Gastrocnemius medialis (tissue), 4 donors: Measurements from ENCODE around the gene SLC25A26.

Experiments used
- POLR2A ChIP-seq, 2 donors: fragments of 450-650 bp; IDR thresholded peaks; one replicate each; pipeline ENCODE4 v1.6.1; 2017; ENCODE audit warnings: antibody characterized with exemption in 2 of 2, mild to moderate bottlenecking in 2 of 2, moderate library complexity in 2 of 2
- TF ChIP-seq, protein P1 (sequence below), 5 experiments: fragments of 450-650 bp in 3 of 5; fragments of 200-600 bp in 2 of 5; sonication (generic) in 2 of 5; IDR thresholded peaks in 4 of 5; conservative IDR thresholded peaks in 1 of 5; 1 replicate in 4 of 5; 2 replicates in 1 of 5; pipeline ENCODE4 v1.5.1; 2016 to 2019; ENCODE audit warnings: antibody characterized with exemption in 5 of 5, mild to moderate bottlenecking in 3 of 5, moderate library complexity in 3 of 5

DNA sequence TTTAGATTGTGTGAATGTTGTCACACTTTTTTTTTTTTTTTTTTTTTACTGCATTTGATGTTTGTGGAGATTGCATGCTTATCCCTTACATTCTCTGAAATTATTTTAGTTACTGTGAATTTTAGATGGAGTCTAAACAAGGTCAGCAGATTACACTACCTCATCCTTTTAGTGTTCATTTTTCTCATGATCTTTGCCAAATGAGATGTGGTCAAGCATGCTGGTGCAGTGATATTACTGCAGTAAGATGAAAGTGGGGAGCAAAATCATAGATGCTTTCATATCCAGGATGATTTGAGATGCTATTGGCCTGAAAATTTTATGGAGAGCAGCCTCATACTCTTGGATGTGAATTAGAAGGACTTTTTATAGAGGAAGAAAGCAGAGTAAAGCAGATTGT, 45.8 kb downstream of the SLC25A26 start:
- TF ChIP-seq, protein P1, sequence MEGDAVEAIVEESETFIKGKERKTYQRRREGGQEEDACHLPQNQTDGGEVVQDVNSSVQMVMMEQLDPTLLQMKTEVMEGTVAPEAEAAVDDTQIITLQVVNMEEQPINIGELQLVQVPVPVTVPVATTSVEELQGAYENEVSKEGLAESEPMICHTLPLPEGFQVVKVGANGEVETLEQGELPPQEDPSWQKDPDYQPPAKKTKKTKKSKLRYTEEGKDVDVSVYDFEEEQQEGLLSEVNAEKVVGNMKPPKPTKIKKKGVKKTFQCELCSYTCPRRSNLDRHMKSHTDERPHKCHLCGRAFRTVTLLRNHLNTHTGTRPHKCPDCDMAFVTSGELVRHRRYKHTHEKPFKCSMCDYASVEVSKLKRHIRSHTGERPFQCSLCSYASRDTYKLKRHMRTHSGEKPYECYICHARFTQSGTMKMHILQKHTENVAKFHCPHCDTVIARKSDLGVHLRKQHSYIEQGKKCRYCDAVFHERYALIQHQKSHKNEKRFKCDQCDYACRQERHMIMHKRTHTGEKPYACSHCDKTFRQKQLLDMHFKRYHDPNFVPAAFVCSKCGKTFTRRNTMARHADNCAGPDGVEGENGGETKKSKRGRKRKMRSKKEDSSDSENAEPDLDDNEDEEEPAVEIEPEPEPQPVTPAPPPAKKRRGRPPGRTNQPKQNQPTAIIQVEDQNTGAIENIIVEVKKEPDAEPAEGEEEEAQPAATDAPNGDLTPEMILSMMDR (IDR thresholded peaks at IDR 0.05 in 4 of 5, conservative IDR thresholded peaks at IDR 0.05 in 1 of 5), result no peak
- TF ChIP-seq POLR2A (IDR thresholded peaks at IDR 0.05), result no peak
